HuH-7 (cell line): Measurements from ENCODE around the gene PWWP2B.

Experiments used
- DNase-seq: peaks from one replicate; pipeline ENCODE4 v3.0.0; 2011; ENCODE audit warnings: low spot score

The PWWP2B gene

GRCh38 chr10:132419538-132420468, 22.8 kb downstream of the PWWP2B start:
- no peak for DNase-seq

GRCh38 chr10:132420469-132420980, 23.5 kb downstream of the PWWP2B start:
- no peak for DNase-seq

GRCh38 chr10:132420981-132421846, 24.2 kb downstream of the PWWP2B start:
- DNase-seq = peak; percentile 94

- DNase-seq = no peak
Measured at GRCh38 chr10:132421847-132422751, 25.1 kb downstream of the PWWP2B start.

- DNase-seq = no peak
Measured at GRCh38 chr10:132422903-132423825, 26.2 kb downstream of the PWWP2B start.

GRCh38 chr10:132423966-132424861, 27.2 kb downstream of the PWWP2B start:
- DNase-seq = no peak

GRCh38 chr10:132425029-132425756, 28.2 kb downstream of the PWWP2B start:
- DNase-seq = no peak

GRCh38 chr10:132425757-132426155, 28.8 kb downstream of the PWWP2B start:
- DNase-seq = no peak

- no peak for DNase-seq
Measured at GRCh38 chr10:132427006-132427771, 30.2 kb downstream of the PWWP2B start.

- DNase-seq = no peak
Measured at GRCh38 chr10:132427939-132428367, 31.0 kb downstream of the PWWP2B start.

- DNase-seq = no peak
Measured at GRCh38 chr10:132428486-132428995, 31.5 kb downstream of the PWWP2B start.

- DNase-seq = no peak
Measured at GRCh38 chr10:132429281-132430230, 32.6 kb downstream of the PWWP2B start.

GRCh38 chr10:132430231-132430743, 33.3 kb downstream of the PWWP2B start:
- DNase-seq = no peak

- DNase-seq = no peak
Measured at GRCh38 chr10:132430861-132431271, 33.9 kb downstream of the PWWP2B start.

- no peak for DNase-seq
Measured at GRCh38 chr10:132431537-132432175, 34.7 kb downstream of the PWWP2B start.

GRCh38 chr10:132432176-132432540, 35.2 kb downstream of the PWWP2B start:
- no peak for DNase-seq
